Measurements from ENCODE around the gene DSC1. TPM values are rescaled to one million over a fixed set of nuclear protein-coding genes. Genes with fewer than 3 reads are reported as not detected.

Gene DSC1
- total and polyA plus RNA-seq, 2 of the 4 experiments (the other 2 are of a cell fraction), result not detected

DNA sequence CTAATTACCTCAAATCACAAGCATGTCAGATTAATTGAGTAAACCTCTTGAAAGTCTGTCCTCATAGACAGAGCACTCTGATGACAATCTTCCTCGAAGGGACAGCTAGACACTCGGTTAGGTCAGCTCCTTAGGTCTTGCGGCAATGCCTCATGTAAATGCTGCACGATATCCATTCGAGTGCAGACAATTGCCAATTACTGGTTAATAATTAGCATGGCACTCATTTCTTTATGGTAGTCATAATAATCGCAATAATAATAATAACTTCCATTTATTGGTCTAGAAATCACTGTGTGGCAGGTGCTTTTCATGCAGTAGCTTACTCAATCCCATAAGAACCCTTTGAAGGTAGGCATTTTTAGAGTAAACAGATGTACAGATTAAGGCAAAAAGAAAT, 44.7 kb upstream of the DSC1 start:
- POLR2A ChIA-PET (ENCODE audit: unreplicated experiment), result interaction anchor here (0.5 kb wide), 1 partner anchor 10 kb away, joined by 4 read pairs; no protein-coding TSS in a partner anchor
- H4K5ac ChIP-seq (ENCODE audit: low read depth, low read length), result no peak overlapping the region

More for the DNA sequence above, 44.7 kb upstream of the DSC1 start:
- Histone ChIP-seq H3K4ac (ENCODE audit: low read depth, low read length) (no peak overlapping the region), H2BK5ac (ENCODE audit: low read depth, low read length, poor library complexity, severe bottlenecking) (no peak overlapping the region), H2BK120ac (ENCODE audit: low read depth, low read length) (no peak overlapping the region), H4K8ac (ENCODE audit: low read depth in 2 of 2, low read length in 2 of 2) (no peak overlapping the region), H3K79me1 (ENCODE audit: low read depth in 1 of 2, low read length in 2 of 2) (no peaks in the 10 kb centered on the region), H3K4me1 (ENCODE audit: control insufficient read depth, insufficient read depth, low read length) (no peaks in the 10 kb centered on the region), H4K91ac (ENCODE audit: insufficient read depth, low read depth, low read length) (no peak overlapping the region), H3K18ac (ENCODE audit: low read depth, low read length) (no peak overlapping the region), H3K4me2 (ENCODE audit: low read depth, low read length) (no peak overlapping the region), H3K14ac (replicated peaks; ENCODE audit: low read depth, low read length) (no peak overlapping the region), H3K4me3 (ENCODE audit: insufficient read depth, low read depth, low read length) (no peak overlapping the region), H3K9me1 (ENCODE audit: insufficient read depth, low read length) (no peaks in the 10 kb centered on the region), H3K56ac (ENCODE audit: extremely low read depth, insufficient read depth, low read length) (no peak overlapping the region), H4K20me1 (ENCODE audit: insufficient read depth, low read length) (no peaks in the 10 kb centered on the region), H2BK20ac (ENCODE audit: low read depth, low read length) (no peak overlapping the region), H2AFZ (replicated peaks; ENCODE audit: low read length, poor library complexity) (no peak overlapping the region), H3K27ac (ENCODE audit: insufficient read depth, low read length) (no peak overlapping the region), H2AK5ac (ENCODE audit: low read depth, low read length) (no peak overlapping the region), H3K9me3 (ENCODE audit: control insufficient read depth, insufficient read depth, low read length) (peaks cover 4% of the 10 kb centered on the region; the same call in 1 of the 2 replicates), H3K23ac (ENCODE audit: low read depth, low read length) (no peak overlapping the region), H3K36me3 (ENCODE audit: control insufficient read depth, insufficient read depth, low read length) (no peaks in the 10 kb centered on the region), H2BK15ac (ENCODE audit: low read depth, low read length) (no peak overlapping the region), H3K27me3 (ENCODE audit: control insufficient read depth, insufficient read depth, low read length) (no peaks in the 10 kb centered on the region), H2AK9ac (replicated peaks; ENCODE audit: low read depth, low read length, poor library complexity) (no peak overlapping the region), H3K9ac (ENCODE audit: low read depth, low read length) (no peak overlapping the region)
- dilution Hi-C loops (cut with HindIII; ENCODE audit: low sequenced_read_pairs, unreplicated experiment), result no loop called here
- TF ChIP-seq, protein P1, sequence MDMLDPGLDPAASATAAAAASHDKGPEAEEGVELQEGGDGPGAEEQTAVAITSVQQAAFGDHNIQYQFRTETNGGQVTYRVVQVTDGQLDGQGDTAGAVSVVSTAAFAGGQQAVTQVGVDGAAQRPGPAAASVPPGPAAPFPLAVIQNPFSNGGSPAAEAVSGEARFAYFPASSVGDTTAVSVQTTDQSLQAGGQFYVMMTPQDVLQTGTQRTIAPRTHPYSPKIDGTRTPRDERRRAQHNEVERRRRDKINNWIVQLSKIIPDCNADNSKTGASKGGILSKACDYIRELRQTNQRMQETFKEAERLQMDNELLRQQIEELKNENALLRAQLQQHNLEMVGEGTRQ (IDR thresholded peaks at IDR 0.05; ENCODE audit: low read depth, low read length), result no peak
- TF ChIP-seq MAFK (IDR thresholded peaks at IDR 0.05; ENCODE audit: low read depth, low read length), result no peak
- no peak for TF ChIP-seq RCOR1 (IDR thresholded peaks at IDR 0.05; ENCODE audit: insufficient replicate concordance, low read length)
- TF ChIP-seq BHLHE40 (IDR thresholded peaks at IDR 0.05; ENCODE audit: low read depth, low read length), result no peak
- no peak for TF ChIP-seq RAD21 (IDR thresholded peaks at IDR 0.05; ENCODE audit: low read length)
- BruUV-seq (replicated peaks), result no TSS peak
- ATAC-seq (ENCODE audit: low read depth) (no peak), DNase-seq (no peak)
- WGBS, 2 experiments (ENCODE audit: extremely low coverage in 2 of 2, insufficient read length in 1 of 2), result 40% methylated on average over 1 of the region's 6 CpGs; no CpG with 5 or more reads in 1 of the 2 experiments
- CTCF ChIA-PET, result no interaction called here
- intact Hi-C loops (cut with micrococcal nuclease), result no loop called here
- in situ Hi-C loops (cut with MboI; ENCODE audit: low sequenced_read_pairs), result no loop called here
